Measurements from ENCODE around the gene SUN3. TPM values are rescaled to one million over a fixed set of nuclear protein-coding genes. Genes with fewer than 3 reads are reported as not detected.

SUN3 gene
- total RNA-seq, 1 experiment from 2014 or later = not detected

DNA sequence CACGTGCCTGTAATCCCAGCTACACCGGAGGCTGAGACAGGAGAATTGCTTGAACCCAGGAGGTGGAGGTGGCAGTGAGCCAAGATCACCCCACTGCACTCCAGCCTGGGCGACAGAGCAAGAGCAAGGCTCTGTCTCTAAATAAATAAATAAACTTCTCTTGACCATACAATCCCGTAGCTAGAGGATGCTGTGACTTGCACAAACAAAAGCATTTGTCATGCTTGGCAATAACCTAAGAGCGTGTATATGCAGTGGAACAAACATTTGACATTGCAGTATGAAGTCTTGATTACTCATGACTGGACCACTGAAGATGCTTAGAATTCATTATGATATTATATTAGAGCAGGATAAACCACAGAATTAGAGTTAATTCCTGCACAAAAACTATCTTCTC lies 5.0 kb upstream of the SUN3 start:
- H3K18ac ChIP-seq (ENCODE audit: insufficient read length, low read depth, low read length) = no peak overlapping the region
- no peak overlapping the region for H3K4me2 ChIP-seq (ENCODE audit: insufficient read depth, insufficient read length, low read length)
- no peak overlapping the region for H2AK5ac ChIP-seq (ENCODE audit: insufficient read length, low read length)
- H3K27ac ChIP-seq (ENCODE audit: insufficient read length, low read depth, low read length) = no peak overlapping the region
- Mint-ChIP-seq H3K36me3 (ENCODE audit: insufficient read depth in 1 of 3, low read depth in 3 of 3) (no peaks in the 10 kb centered on the region), H3K9me3 (no peaks in the 10 kb centered on the region), H3K4me1 (peaks cover 22 to 31% of the 10 kb centered on the region in 2 experiments), H3K27me3 (ENCODE audit: low read depth) (peaks cover 54% of the 10 kb centered on the region), H3K4me3 (no peak overlapping the region), H3K27ac (no peak overlapping the region)
- WGBS (ENCODE audit: extremely low coverage, insufficient read length, low lambda C conversion rate) = no CpG with 5 or more reads among the region's 5 CpGs
- H4K91ac ChIP-seq (ENCODE audit: insufficient read length, low read depth, low read length) = no peak overlapping the region
- no peaks in the 10 kb centered on the region for H3K9me3 ChIP-seq (ENCODE audit: control insufficient read depth, low read depth, low read length)
- H3K4ac ChIP-seq (ENCODE audit: low read depth, low read length) = no peak overlapping the region
- H3K14ac ChIP-seq (ENCODE audit: insufficient read depth, low read length) = no peak overlapping the region
- TF ChIP-seq, protein P1, sequence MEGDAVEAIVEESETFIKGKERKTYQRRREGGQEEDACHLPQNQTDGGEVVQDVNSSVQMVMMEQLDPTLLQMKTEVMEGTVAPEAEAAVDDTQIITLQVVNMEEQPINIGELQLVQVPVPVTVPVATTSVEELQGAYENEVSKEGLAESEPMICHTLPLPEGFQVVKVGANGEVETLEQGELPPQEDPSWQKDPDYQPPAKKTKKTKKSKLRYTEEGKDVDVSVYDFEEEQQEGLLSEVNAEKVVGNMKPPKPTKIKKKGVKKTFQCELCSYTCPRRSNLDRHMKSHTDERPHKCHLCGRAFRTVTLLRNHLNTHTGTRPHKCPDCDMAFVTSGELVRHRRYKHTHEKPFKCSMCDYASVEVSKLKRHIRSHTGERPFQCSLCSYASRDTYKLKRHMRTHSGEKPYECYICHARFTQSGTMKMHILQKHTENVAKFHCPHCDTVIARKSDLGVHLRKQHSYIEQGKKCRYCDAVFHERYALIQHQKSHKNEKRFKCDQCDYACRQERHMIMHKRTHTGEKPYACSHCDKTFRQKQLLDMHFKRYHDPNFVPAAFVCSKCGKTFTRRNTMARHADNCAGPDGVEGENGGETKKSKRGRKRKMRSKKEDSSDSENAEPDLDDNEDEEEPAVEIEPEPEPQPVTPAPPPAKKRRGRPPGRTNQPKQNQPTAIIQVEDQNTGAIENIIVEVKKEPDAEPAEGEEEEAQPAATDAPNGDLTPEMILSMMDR (conservative IDR thresholded peaks at IDR 0.05) = no peak
- no peak overlapping the region for H3T11ph ChIP-seq (ENCODE audit: low read length)
- DNase-seq = no peak
- H3K56ac ChIP-seq (ENCODE audit: insufficient read length, low read depth, low read length) = no peak overlapping the region
- no peak overlapping the region for H2BK120ac ChIP-seq (ENCODE audit: low read depth, low read length, poor library complexity, severe bottlenecking)
- H3K23ac ChIP-seq (ENCODE audit: insufficient read length, low read depth, low read length) = no peak overlapping the region
- no peak overlapping the region for H2AFZ ChIP-seq (ENCODE audit: low read length)
- peaks cover 5% of the 10 kb centered on the region; the same call in 1 of the 2 replicates for H3K4me1 ChIP-seq (ENCODE audit: insufficient read depth, low read length)
- H2BK5ac ChIP-seq (ENCODE audit: insufficient read length, low read length) = no peak overlapping the region
- no peak overlapping the region for H3K9ac ChIP-seq (ENCODE audit: extremely low read depth, insufficient read length, low read length)
- H2BK15ac ChIP-seq (ENCODE audit: low read depth, low read length) = no peak overlapping the region
- no peak overlapping the region for H2BK12ac ChIP-seq (ENCODE audit: insufficient read length, low read depth, low read length)
- H4K5ac ChIP-seq (ENCODE audit: insufficient read length, low read depth, low read length) = no peak overlapping the region
- H3K27me3 ChIP-seq (ENCODE audit: insufficient read depth, low read length) = peaks cover 19% of the 10 kb centered on the region; the same call in 1 of the 2 replicates
- H4K8ac ChIP-seq (replicated peaks; ENCODE audit: insufficient read length, low read depth, low read length) = no peak overlapping the region
- H3K79me1 ChIP-seq (ENCODE audit: insufficient read depth, low read depth, low read length, poor library complexity, severe bottlenecking) = no peaks in the 10 kb centered on the region
- H3K79me2 ChIP-seq (ENCODE audit: insufficient read depth, low read length) = no peaks in the 10 kb centered on the region
- H2BK20ac ChIP-seq (ENCODE audit: low read depth, low read length, poor library complexity, severe bottlenecking) = no peak overlapping the region
- peaks cover 13% of the 10 kb centered on the region for H3K23me2 ChIP-seq (ENCODE audit: insufficient read length, low read depth, low read length, poor library complexity, severe bottlenecking)
- H4K20me1 ChIP-seq (ENCODE audit: control insufficient read depth, insufficient read depth, insufficient read length) = no peaks in the 10 kb centered on the region
